Tibial nerve (tissue), 4 donors: ENCODE measurements around the gene DCAF17. TPM values are rescaled to one million over a fixed set of nuclear protein-coding genes. Genes with fewer than 3 reads are reported as not detected.

Source experiments
- DNase-seq, 2 donors: peaks; one replicate each; pipeline ENCODE4 v3.0.0-alpha.2; 2019; ENCODE audit warnings: low spot score in 2 of 2
- H3K27ac ChIP-seq, 4 donors: fragments of 200-600 bp; sonication (generic) in 3 of 4; one replicate each; pipeline ENCODE4 v1.5.1; 2017 to 2019; ENCODE audit warnings: mild to moderate bottlenecking in 1 of 4
- H3K27me3 ChIP-seq, 2 donors: fragments of 200-600 bp; sonication (generic) in 1 of 2; one replicate each; pipeline versions ENCODE4 v1.5.1 to v1.6.0; 2017 to 2019
- H3K36me3 ChIP-seq, 3 donors: fragments of 200-600 bp; sonication (generic); one replicate each; pipeline ENCODE4 v1.5.1; 2018 to 2019
- H3K4me1 ChIP-seq, 4 donors: fragments of 200-600 bp; sonication (generic) in 3 of 4; one replicate each; pipeline ENCODE4 v1.5.1; 2017 to 2019
- H3K4me3 ChIP-seq, 4 donors: fragments of 200-600 bp; sonication (generic) in 3 of 4; one replicate each; pipeline ENCODE4 v1.5.1; 2017 to 2019; ENCODE audit warnings: mild to moderate bottlenecking in 1 of 4, moderate library complexity in 1 of 4
- H3K9me3 ChIP-seq, 4 donors: fragments of 200-600 bp; sonication (generic) in 3 of 4; one replicate each; pipeline ENCODE4 v1.5.1; 2017 to 2019
- EP300 ChIP-seq, 2 donors: sonication (generic); formaldehyde crosslinking; IDR thresholded peaks; one replicate each; pipeline ENCODE4 v1.6.1; 2017; ENCODE audit warnings: antibody characterized with exemption in 2 of 2, mild to moderate bottlenecking in 1 of 2
- POLR2A ChIP-seq, 2 donors: fragments of 450-650 bp; IDR thresholded peaks; one replicate each; pipeline ENCODE4 v1.6.1; 2017; ENCODE audit warnings: antibody characterized with exemption in 2 of 2, mild to moderate bottlenecking in 2 of 2, moderate library complexity in 2 of 2
- WGBS, 2 donors: methylation state at CpG; one replicate each; pipeline ENCODE4 v1.1.5; 2018; 5-methylcytosine and 5-hydroxymethylcytosine counted together
- total RNA-seq, 4 donors: library from RNA; depleted of rRNA; stranded (reverse); fragments of >200 nt; gene quantifications; one replicate each; pipeline ENCODE4 v1.1.0, GENCODE V29; 2016
- TF ChIP-seq, protein P1 (sequence below), 5 experiments: fragments of 200-600 bp in 3 of 5; fragments of 450-650 bp in 2 of 5; sonication (generic) in 3 of 5; IDR thresholded peaks; one replicate each; pipeline ENCODE4 v1.5.1; 2016 to 2019; ENCODE audit warnings: antibody characterized with exemption in 5 of 5, mild to moderate bottlenecking in 3 of 5, moderate library complexity in 2 of 5

Gene DCAF17
- total RNA-seq, 4 donors from 2014 or later: 17.3 to 38.4 (median 23.8) TPM

DNA sequence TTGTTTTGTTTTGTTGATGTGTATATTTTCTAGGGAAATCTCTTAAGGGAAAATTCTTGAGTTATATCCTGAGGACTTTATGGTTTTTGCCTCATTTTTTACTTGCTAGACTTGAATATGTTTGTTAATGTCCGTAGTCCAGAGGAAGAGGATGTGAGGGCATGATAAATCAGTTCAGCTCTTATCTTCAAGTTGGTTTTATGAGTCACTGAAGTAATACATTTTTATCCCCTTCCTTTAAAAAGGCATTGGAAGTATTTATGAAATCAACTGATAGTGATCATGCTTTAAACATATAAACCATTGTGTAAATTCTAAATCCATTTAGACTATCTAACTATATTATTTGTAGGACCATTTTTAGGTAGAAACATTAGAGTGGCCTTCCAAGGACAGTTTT lies 44.3 kb downstream of the DCAF17 start:
- 75 to 89% methylated on average over 1 of the region's 1 CpG for WGBS, 2 donors

DNA sequence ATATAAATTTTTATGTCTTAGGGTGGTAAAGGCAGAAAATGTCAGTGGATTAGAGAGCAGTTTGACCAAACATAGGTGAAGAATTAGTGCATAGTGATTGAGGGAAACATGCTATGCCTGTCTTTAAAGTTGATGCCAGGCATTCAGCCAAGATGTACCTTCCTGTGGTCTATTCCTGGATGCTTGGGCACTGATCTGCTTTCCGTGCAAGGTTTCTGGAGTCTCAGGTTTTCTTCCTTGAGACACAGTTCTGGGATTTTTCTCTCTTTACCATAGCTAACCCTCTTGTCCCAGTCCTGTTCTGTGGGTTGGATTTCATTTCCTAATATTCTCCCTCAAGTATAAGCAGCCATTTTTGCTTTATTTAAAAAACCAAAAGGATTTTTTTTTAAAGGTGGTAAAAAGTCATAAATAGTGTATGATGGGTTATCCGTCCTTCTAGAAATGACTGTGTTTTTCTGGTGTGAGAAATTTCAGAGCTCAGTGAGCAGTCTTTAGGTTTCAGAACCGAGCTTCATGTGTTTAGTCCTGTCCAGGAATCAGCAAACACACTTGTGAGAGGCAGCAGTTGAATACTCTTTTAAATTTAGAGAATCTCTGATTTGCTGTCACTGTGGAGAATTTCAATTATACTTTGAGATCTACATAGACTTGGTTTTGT lies 45.3 kb downstream of the DCAF17 start:
- H3K9me3 ChIP-seq: no peaks in the 10 kb centered on the region
- no peak overlapping the region for H3K27ac ChIP-seq
- DNase-seq: no peak
- TF ChIP-seq POLR2A (IDR thresholded peaks at IDR 0.05): no peak
- TF ChIP-seq EP300 (IDR thresholded peaks at IDR 0.05): no peak
- TF ChIP-seq, protein P1, sequence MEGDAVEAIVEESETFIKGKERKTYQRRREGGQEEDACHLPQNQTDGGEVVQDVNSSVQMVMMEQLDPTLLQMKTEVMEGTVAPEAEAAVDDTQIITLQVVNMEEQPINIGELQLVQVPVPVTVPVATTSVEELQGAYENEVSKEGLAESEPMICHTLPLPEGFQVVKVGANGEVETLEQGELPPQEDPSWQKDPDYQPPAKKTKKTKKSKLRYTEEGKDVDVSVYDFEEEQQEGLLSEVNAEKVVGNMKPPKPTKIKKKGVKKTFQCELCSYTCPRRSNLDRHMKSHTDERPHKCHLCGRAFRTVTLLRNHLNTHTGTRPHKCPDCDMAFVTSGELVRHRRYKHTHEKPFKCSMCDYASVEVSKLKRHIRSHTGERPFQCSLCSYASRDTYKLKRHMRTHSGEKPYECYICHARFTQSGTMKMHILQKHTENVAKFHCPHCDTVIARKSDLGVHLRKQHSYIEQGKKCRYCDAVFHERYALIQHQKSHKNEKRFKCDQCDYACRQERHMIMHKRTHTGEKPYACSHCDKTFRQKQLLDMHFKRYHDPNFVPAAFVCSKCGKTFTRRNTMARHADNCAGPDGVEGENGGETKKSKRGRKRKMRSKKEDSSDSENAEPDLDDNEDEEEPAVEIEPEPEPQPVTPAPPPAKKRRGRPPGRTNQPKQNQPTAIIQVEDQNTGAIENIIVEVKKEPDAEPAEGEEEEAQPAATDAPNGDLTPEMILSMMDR (IDR thresholded peaks at IDR 0.05): no peak
- H3K4me3 ChIP-seq: no peak overlapping the region
- peaks cover 0 to 54% (median 0%) of the 10 kb centered on the region in 3 donors for H3K36me3 ChIP-seq
- WGBS, 2 donors: 89 to 90% methylated on average over 3 of the region's 3 CpGs
- H3K27me3 ChIP-seq: no peaks in the 10 kb centered on the region
- peaks cover 0 to 5% (median 0%) of the 10 kb centered on the region in 4 donors for H3K4me1 ChIP-seq

More for the DNA sequence above, 44.3 kb downstream of the DCAF17 start:
- H3K27me3 ChIP-seq: no peaks in the 10 kb centered on the region
- H3K36me3 ChIP-seq: peaks cover 0 to 63% (median 0%) of the 10 kb centered on the region in 3 donors
- H3K9me3 ChIP-seq: no peaks in the 10 kb centered on the region
- DNase-seq: no peak
- peaks cover 0 to 5% (median 0%) of the 10 kb centered on the region in 4 donors for H3K4me1 ChIP-seq
- no peak overlapping the region for H3K27ac ChIP-seq
- no peak overlapping the region for H3K4me3 ChIP-seq
- no peak for TF ChIP-seq EP300 (IDR thresholded peaks at IDR 0.05)
- TF ChIP-seq, protein P1 (IDR thresholded peaks at IDR 0.05): no peak
- no peak for TF ChIP-seq POLR2A (IDR thresholded peaks at IDR 0.05)

DNA sequence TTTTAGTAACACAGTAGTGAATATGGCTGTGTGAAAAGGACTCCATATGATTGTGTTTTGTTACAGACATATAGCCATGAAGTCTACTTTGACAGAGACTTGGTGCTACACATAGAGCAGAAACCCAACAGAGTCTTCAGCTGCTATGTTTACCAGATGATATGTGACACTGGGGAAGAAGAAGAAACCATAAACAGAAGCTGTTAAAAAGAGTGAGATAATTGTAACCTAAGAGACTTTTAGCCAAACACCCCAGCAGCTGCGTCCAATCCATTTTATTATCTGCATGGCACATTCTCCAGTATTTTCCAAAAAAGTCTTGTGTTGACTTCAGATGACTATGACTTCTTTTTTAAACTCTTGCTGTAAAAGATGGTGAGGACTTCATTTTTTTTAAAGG lies 46.9 kb downstream of the DCAF17 start:
- Histone ChIP-seq H3K27me3 (no peaks in the 10 kb centered on the region), H3K4me1 (peaks cover 0 to 5% (median 0%) of the 10 kb centered on the region in 4 donors), H3K36me3 (peaks cover 0 to 38% (median 0%) of the 10 kb centered on the region in 3 donors), H3K4me3 (no peak overlapping the region), H3K9me3 (no peaks in the 10 kb centered on the region), H3K27ac (no peak overlapping the region)
- 95 to 98% methylated on average over 1 of the region's 1 CpG for WGBS, 2 donors
- no peak for DNase-seq
- TF ChIP-seq POLR2A (IDR thresholded peaks at IDR 0.05): no peak
- TF ChIP-seq, protein P1 (IDR thresholded peaks at IDR 0.05): no peak
- no peak for TF ChIP-seq EP300 (IDR thresholded peaks at IDR 0.05)

DNA sequence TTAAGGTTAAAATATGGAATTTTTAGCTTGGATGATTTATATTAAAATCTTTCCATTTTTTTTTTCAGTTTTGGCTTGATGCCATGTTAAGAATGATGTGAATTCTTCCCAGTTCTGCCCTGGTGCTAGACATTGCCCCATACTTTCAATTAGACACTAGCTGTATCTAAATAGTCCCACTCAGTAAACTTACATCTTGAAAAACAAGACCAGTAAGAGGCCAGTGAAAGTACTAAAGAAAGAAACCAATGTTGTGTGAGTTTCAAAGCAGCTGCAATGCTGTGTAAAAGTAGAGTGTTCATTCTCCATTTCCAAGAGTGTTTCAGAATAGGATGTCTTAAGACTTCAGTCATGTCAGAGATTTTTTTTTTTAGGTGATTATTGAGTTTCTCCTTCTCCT lies 48.3 kb downstream of the DCAF17 start:
- peaks cover 0 to 5% (median 0%) of the 10 kb centered on the region in 4 donors for H3K4me1 ChIP-seq
- TF ChIP-seq EP300 (IDR thresholded peaks at IDR 0.05) (no peak), POLR2A (IDR thresholded peaks at IDR 0.05) (no peak)
- TF ChIP-seq, protein P1 (IDR thresholded peaks at IDR 0.05): no peak
- no peak for DNase-seq
- no peaks in the 10 kb centered on the region for H3K27me3 ChIP-seq
- H3K4me3 ChIP-seq: no peak overlapping the region
- H3K9me3 ChIP-seq: no peaks in the 10 kb centered on the region
- no peak overlapping the region for H3K27ac ChIP-seq
- H3K36me3 ChIP-seq: peaks cover 0 to 46% (median 0%) of the 10 kb centered on the region in 3 donors

DNA sequence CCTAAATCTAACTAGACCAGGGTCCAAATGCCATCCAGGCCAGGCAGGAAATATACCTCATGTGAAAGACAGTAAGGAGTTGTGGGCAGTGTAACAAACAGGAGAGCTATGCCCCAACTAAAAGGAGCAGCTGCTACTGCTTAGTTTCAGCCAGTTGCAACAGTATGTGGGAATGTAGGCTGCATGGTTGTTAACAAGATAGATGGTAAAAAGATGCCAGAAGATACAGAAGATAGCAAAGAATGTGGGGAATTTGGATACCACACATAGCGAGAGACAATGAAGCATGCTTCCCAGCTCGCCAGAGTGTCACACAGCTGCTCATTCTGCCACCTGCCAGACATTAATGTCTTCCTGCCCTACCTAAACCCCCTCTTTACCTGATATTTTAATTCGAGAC lies 48.9 kb downstream of the DCAF17 start:
- H3K36me3 ChIP-seq: peaks cover 0 to 45% (median 0%) of the 10 kb centered on the region in 3 donors
- 91 to 92% methylated on average over 3 of the region's 3 CpGs for WGBS, 2 donors
- no peak for DNase-seq
- no peak for TF ChIP-seq POLR2A (IDR thresholded peaks at IDR 0.05)
- no peak for TF ChIP-seq EP300 (IDR thresholded peaks at IDR 0.05)
- TF ChIP-seq, protein P1 (IDR thresholded peaks at IDR 0.05): no peak
- H3K9me3 ChIP-seq: no peaks in the 10 kb centered on the region
- no peaks in the 10 kb centered on the region for H3K27me3 ChIP-seq
- no peak overlapping the region for H3K27ac ChIP-seq
- H3K4me1 ChIP-seq: peaks cover 0 to 5% (median 0%) of the 10 kb centered on the region in 4 donors
- H3K4me3 ChIP-seq: no peak overlapping the region
